ENCODE data around the gene OPN1LW.

The OPN1LW gene

GRCh38 chrX:154125391-154126040 is 18.5 kb upstream of the OPN1LW start:
- H3K9me3 ChIP-seq (ENCODE audit: insufficient read depth, low read length, severe bottlenecking): no peaks in the 10 kb centered on the region
- no peaks in the 10 kb centered on the region for H3K79me2 ChIP-seq (ENCODE audit: insufficient read depth, low read length)
- DNase-seq (no peak), ATAC-seq (ENCODE audit: insufficient read depth, low read depth) (no peak)
- H3K36me3 ChIP-seq (ENCODE audit: insufficient read depth, low read length): no peaks in the 10 kb centered on the region
- H3K4me2 ChIP-seq (ENCODE audit: insufficient read depth, low read length): no peak overlapping the region
- H3K27ac ChIP-seq (ENCODE audit: low read length): no peak overlapping the region
- no peak overlapping the region for H3K4me3 ChIP-seq (ENCODE audit: low read depth in 1 of 2, low read length in 2 of 2)
- no peak overlapping the region for H3K9ac ChIP-seq (ENCODE audit: low read depth, low read length)
- no peaks in the 10 kb centered on the region for H4K20me1 ChIP-seq (ENCODE audit: insufficient read depth, low read length)
- no peaks in the 10 kb centered on the region for H3K27me3 ChIP-seq (ENCODE audit: insufficient read depth, low read length, poor library complexity)
- no peak overlapping the region for H2AFZ ChIP-seq (ENCODE audit: low read depth, low read length)
- TF ChIP-seq CTCF (IDR thresholded peaks at IDR 0.05; ENCODE audit: borderline replicate concordance, extremely low read depth, low read length, poor library complexity, severe bottlenecking): no peak
- TF ChIP-seq EZH2 (IDR thresholded peaks at IDR 0.05; ENCODE audit: borderline replicate concordance, low read depth, low read length, severe bottlenecking): no peak
- no peaks in the 10 kb centered on the region for H3K4me1 ChIP-seq (ENCODE audit: insufficient read depth, low read length)

GRCh38 chrX:154126101-154126500 is 17.9 kb upstream of the OPN1LW start:
- H4K20me1 ChIP-seq (ENCODE audit: insufficient read depth, low read length): no peaks in the 10 kb centered on the region
- H3K79me2 ChIP-seq (ENCODE audit: insufficient read depth, low read length): no peaks in the 10 kb centered on the region
- no peak overlapping the region for H3K9ac ChIP-seq (ENCODE audit: low read depth, low read length)
- H2AFZ ChIP-seq (ENCODE audit: low read depth, low read length): no peak overlapping the region
- no peak overlapping the region for H3K4me3 ChIP-seq (ENCODE audit: low read depth in 1 of 2, low read length in 2 of 2)
- H3K4me2 ChIP-seq (ENCODE audit: insufficient read depth, low read length): no peak overlapping the region
- no peak overlapping the region for H3K27ac ChIP-seq (ENCODE audit: low read length)
- no peaks in the 10 kb centered on the region for H3K36me3 ChIP-seq (ENCODE audit: insufficient read depth, low read length)
- TF ChIP-seq CTCF (IDR thresholded peaks at IDR 0.05; ENCODE audit: borderline replicate concordance, extremely low read depth, low read length, poor library complexity, severe bottlenecking) (no peak), EZH2 (IDR thresholded peaks at IDR 0.05; ENCODE audit: borderline replicate concordance, low read depth, low read length, severe bottlenecking) (no peak)
- ATAC-seq (ENCODE audit: insufficient read depth, low read depth): no peak
- no peak for DNase-seq
- H3K27me3 ChIP-seq (ENCODE audit: insufficient read depth, low read length, poor library complexity): no peaks in the 10 kb centered on the region
- no peaks in the 10 kb centered on the region for H3K4me1 ChIP-seq (ENCODE audit: insufficient read depth, low read length)
- no peaks in the 10 kb centered on the region for H3K9me3 ChIP-seq (ENCODE audit: insufficient read depth, low read length, severe bottlenecking)

GRCh38 chrX:154131955-154132354 is 12.1 kb upstream of the OPN1LW start:
- H3K27me3 ChIP-seq (ENCODE audit: insufficient read depth, low read length, poor library complexity): peaks cover 11% of the 10 kb centered on the region
- no peak for TF ChIP-seq CTCF (IDR thresholded peaks at IDR 0.05; ENCODE audit: borderline replicate concordance, extremely low read depth, low read length, poor library complexity, severe bottlenecking)
- no peak for TF ChIP-seq EZH2 (IDR thresholded peaks at IDR 0.05; ENCODE audit: borderline replicate concordance, low read depth, low read length, severe bottlenecking)
- no peak overlapping the region for H3K9ac ChIP-seq (ENCODE audit: low read depth, low read length)
- ATAC-seq (ENCODE audit: insufficient read depth, low read depth): no peak
- H3K79me2 ChIP-seq (ENCODE audit: insufficient read depth, low read length): no peaks in the 10 kb centered on the region
- H3K4me1 ChIP-seq (ENCODE audit: insufficient read depth, low read length): peaks cover 13% of the 10 kb centered on the region
- H2AFZ ChIP-seq (ENCODE audit: low read depth, low read length): no peak overlapping the region
- H4K20me1 ChIP-seq (ENCODE audit: insufficient read depth, low read length): no peaks in the 10 kb centered on the region
- H3K36me3 ChIP-seq (ENCODE audit: insufficient read depth, low read length): no peaks in the 10 kb centered on the region
- no peak overlapping the region for H3K27ac ChIP-seq (ENCODE audit: low read length)
- H3K4me2 ChIP-seq (ENCODE audit: insufficient read depth, low read length): no peak overlapping the region
- no peak overlapping the region for H3K4me3 ChIP-seq (ENCODE audit: low read depth in 1 of 2, low read length in 2 of 2)
- no peaks in the 10 kb centered on the region for H3K9me3 ChIP-seq (ENCODE audit: insufficient read depth, low read length, severe bottlenecking)
- no peak for DNase-seq

Data from DND-41 (cell line).